ENCODE results near the gene PRKAR1B.

DNA sequence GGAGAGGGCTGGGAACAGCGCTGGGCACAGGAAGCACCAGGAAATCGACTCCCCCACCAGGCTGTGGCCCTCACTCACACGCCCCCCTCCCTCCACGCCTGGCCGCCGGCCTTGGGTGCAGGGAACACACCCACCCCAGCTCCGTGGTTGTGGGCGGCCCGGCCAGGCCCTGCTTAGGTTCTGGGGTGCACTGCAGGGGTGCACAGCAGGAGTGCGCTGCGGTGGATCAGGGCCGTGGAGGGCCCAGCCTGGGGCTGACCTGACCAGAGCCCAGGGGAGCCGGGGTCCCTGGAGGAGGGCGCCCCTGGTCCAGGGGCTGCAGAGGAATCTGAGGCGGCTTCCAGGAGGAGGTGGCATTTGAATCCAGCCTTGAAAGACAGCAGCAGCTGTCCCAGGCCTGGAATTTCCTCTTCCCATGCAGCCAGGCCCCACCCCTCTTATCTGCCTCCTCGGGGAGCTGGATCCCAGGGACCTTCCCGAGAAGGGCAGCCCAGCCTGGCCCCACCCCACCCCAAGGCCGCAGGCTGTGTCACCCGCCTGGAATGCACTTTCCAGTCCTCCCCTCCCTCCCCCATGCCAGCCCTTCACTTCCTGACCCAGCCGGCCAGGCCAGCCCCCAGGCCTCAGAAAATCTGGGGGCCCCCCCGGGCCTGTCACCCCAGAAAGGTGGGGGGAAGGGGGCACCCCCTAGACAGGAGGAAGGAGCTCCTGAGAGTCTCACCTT, 189.0 kb downstream of the PRKAR1B start:
- TF ChIP-seq, protein P1, sequence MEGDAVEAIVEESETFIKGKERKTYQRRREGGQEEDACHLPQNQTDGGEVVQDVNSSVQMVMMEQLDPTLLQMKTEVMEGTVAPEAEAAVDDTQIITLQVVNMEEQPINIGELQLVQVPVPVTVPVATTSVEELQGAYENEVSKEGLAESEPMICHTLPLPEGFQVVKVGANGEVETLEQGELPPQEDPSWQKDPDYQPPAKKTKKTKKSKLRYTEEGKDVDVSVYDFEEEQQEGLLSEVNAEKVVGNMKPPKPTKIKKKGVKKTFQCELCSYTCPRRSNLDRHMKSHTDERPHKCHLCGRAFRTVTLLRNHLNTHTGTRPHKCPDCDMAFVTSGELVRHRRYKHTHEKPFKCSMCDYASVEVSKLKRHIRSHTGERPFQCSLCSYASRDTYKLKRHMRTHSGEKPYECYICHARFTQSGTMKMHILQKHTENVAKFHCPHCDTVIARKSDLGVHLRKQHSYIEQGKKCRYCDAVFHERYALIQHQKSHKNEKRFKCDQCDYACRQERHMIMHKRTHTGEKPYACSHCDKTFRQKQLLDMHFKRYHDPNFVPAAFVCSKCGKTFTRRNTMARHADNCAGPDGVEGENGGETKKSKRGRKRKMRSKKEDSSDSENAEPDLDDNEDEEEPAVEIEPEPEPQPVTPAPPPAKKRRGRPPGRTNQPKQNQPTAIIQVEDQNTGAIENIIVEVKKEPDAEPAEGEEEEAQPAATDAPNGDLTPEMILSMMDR (conservative IDR thresholded peaks at IDR 0.05; ENCODE audit: low read length) = no peak
- no peak for TF ChIP-seq EZH2phosphoT487 (IDR thresholded peaks at IDR 0.05; ENCODE audit: borderline replicate concordance)

Measured in Loucy (cell line).